Liver (tissue), 9 donors: ENCODE data around the gene STUM. TPM values are rescaled to one million over a fixed set of nuclear protein-coding genes. Genes with fewer than 3 reads are reported as not detected.

Experiments
- DNase-seq: peaks from one replicate; pipeline ENCODE4 v3.0.0-alpha.2; 2017; ENCODE audit warnings: low spot score
- H3K27ac ChIP-seq, 2 donors: one replicate each; pipeline ENCODE4 v1.7.0; 2013; ENCODE audit warnings: inconsistent platforms in 2 of 2, low read length in 2 of 2, control low read depth in 1 of 2, low read depth in 1 of 2, mild to moderate bottlenecking in 1 of 2
- H3K27me3 ChIP-seq, 4 donors: one replicate each; pipeline versions ENCODE4 v1.6.1 to v1.7.0; 2013; ENCODE audit warnings: low read length in 3 of 4, inconsistent platforms in 1 of 4, mild to moderate bottlenecking in 1 of 4, moderate library complexity in 1 of 4; ENCODE audit not compliant: control insufficient read depth in 4 of 4, insufficient read depth in 4 of 4
- H3K36me3 ChIP-seq, 4 donors: one replicate each; pipeline versions ENCODE4 v1.6.1 to v1.7.0; 2013; ENCODE audit warnings: low read length in 3 of 4, mild to moderate bottlenecking in 3 of 4, low read depth in 1 of 4, moderate library complexity in 1 of 4; ENCODE audit not compliant: control insufficient read depth in 4 of 4, insufficient read depth in 3 of 4
- H3K4me1 ChIP-seq, 4 donors: one replicate each; pipeline versions ENCODE4 v1.6.1 to v1.7.0; 2013; ENCODE audit warnings: low read length in 3 of 4, mild to moderate bottlenecking in 3 of 4, moderate library complexity in 1 of 4; ENCODE audit not compliant: control insufficient read depth in 4 of 4, insufficient read depth in 4 of 4
- H3K4me3 ChIP-seq, 3 donors: one replicate each; pipeline versions ENCODE4 v1.6.1 to v1.7.0; 2013; ENCODE audit warnings: low read length in 3 of 3, control low read depth in 1 of 3, low read depth in 1 of 3, mild to moderate bottlenecking in 1 of 3
- H3K9ac ChIP-seq, 2 donors: one replicate each; pipeline ENCODE4 v1.7.0; 2013; ENCODE audit warnings: low read length in 2 of 2, mild to moderate bottlenecking in 2 of 2, moderate library complexity in 2 of 2, control low read depth in 1 of 2, low read depth in 1 of 2
- H3K9me3 ChIP-seq, 4 donors: one replicate each; pipeline versions ENCODE4 v1.6.1 to v1.7.0; 2013; ENCODE audit warnings: low read length in 3 of 4; ENCODE audit not compliant: control insufficient read depth in 4 of 4
- CTCF ChIP-seq: fragments of 150-350 bp; IDR thresholded peaks from 2 replicates; pipeline ENCODE4 v1.5.1; 2017; ENCODE audit warnings: improper control_type of control experiment, low read depth, low read length; ENCODE audit not compliant: missing input control
- FOXA1 ChIP-seq: IDR thresholded peaks from 2 replicates; pipeline ENCODE4 v1.6.1; 2016; ENCODE audit warnings: antibody characterized with exemption
- FOXA2 ChIP-seq: IDR thresholded peaks from 2 replicates; pipeline ENCODE4 v1.6.1; 2016; ENCODE audit warnings: antibody characterized with exemption
- GABPA ChIP-seq, 2 donors: IDR thresholded peaks in 1 of 2; conservative IDR thresholded peaks in 1 of 2; 2 replicates each; pipeline ENCODE4 v1.6.1; 2016; ENCODE audit warnings: antibody characterized with exemption in 2 of 2, mild to moderate bottlenecking in 1 of 2, moderate library complexity in 1 of 2
- HNF4A ChIP-seq, 2 donors: conservative IDR thresholded peaks; 2 replicates each; pipeline ENCODE4 v1.6.1; 2016; ENCODE audit warnings: antibody characterized with exemption in 2 of 2, mild to moderate bottlenecking in 2 of 2
- HNF4G ChIP-seq: IDR thresholded peaks from 2 replicates; pipeline ENCODE4 v1.6.1; 2016; ENCODE audit warnings: antibody characterized with exemption
- JUND ChIP-seq, 2 donors: IDR thresholded peaks; 2 replicates each; pipeline ENCODE4 v1.6.1; 2016; ENCODE audit warnings: antibody characterized with exemption in 2 of 2
- MAX ChIP-seq: IDR thresholded peaks from 2 replicates; pipeline ENCODE4 v1.6.1; 2016; ENCODE audit warnings: antibody characterized with exemption
- NR2F2 ChIP-seq: IDR thresholded peaks from 2 replicates; pipeline ENCODE4 v1.6.1; 2016; ENCODE audit warnings: antibody characterized with exemption
- RAD21 ChIP-seq, 2 donors: IDR thresholded peaks; 2 replicates each; pipeline ENCODE4 v1.6.1; 2016; ENCODE audit warnings: antibody characterized with exemption in 2 of 2, mild to moderate bottlenecking in 2 of 2
- SP1 ChIP-seq: IDR thresholded peaks from 2 replicates; pipeline ENCODE4 v1.6.1; 2018; ENCODE audit warnings: antibody characterized with exemption, mild to moderate bottlenecking
- YY1 ChIP-seq: IDR thresholded peaks from 2 replicates; pipeline ENCODE4 v1.6.1; 2016; ENCODE audit warnings: antibody characterized with exemption, mild to moderate bottlenecking
- WGBS: extraction: QIAGEN DNeasy Blood & Tissue Kit; methylation state at CpG from one replicate; pipeline ENCODE4 v1.1.7; 2013; 5-methylcytosine and 5-hydroxymethylcytosine counted together
- polyA plus RNA-seq, 2 donors: library from polyadenylated mRNA; stranded (reverse) in 1 of 2; unstranded in 1 of 2; fragments of 200-250 nt in 1 of 2; fragments of >200 nt in 1 of 2; fragmentation: Nextera tagmentation in 1 of 2; extraction: Ambion mirVana in 1 of 2; gene quantifications; one replicate each; pipeline versions ENCODE4 v1.2.1 to v1.2.3, GENCODE V29; 2013 to 2015
- total RNA-seq, 2 donors: library from RNA; depleted of rRNA; stranded (reverse); fragments of >200 nt; gene quantifications; one replicate each; pipeline ENCODE4 v1.2.3, GENCODE V29; 2014
- TF ChIP-seq, protein P1 (sequence below): IDR thresholded peaks from 2 replicates; pipeline ENCODE4 v1.6.1; 2016; ENCODE audit warnings: antibody characterized with exemption
- TF ChIP-seq, protein P2 (sequence below): IDR thresholded peaks from 2 replicates; pipeline ENCODE4 v1.6.1; 2016; ENCODE audit warnings: antibody characterized with exemption
- donor health status: healthy.
- donor health status: healthy.
- donor health status: healthy.
- donor health status: healthy.
- donor health status: healthy.

STUM gene
- total and polyA plus RNA-seq, 4 donors = 0.03 to 0.14 (median 0.07) TPM

DNA sequence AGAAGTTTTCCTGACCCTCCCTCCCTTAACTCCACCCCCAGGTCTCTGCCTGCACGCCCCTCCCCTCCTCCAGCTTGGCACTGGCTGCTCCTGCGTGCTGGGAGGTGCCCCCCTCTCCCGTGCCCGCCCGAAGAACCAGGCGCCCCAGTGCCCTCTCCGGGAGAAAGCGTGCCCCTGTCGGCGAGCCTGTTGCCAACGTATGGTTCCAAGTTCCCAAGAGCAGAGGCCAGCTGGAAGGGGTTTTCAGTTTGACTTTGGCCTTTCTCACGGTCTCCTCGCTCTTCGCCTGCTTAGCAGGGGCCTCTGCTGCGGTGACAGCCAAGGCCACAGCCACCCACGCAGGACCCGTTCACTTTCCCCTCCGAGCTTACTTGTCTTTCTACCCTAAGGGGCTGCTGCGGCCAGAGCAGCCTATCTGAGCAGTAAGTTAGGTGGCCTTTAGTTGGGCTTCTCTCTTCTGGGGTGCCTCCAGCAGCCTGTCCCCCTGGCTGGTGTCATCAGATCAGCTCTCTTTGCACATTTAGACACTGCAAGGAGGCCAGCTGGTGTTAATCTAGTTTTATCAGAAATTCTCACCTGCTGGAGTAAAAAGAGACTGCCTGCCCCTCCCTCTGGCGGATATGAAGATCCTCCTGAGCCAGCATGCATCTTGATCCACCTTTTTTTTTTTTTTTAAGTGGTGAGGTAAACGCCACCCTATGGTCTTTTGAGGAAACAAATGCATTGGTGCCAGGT, 1.5 kb downstream of the STUM start:
- WGBS = 9% methylated on average over 21 of the region's 21 CpGs

DNA sequence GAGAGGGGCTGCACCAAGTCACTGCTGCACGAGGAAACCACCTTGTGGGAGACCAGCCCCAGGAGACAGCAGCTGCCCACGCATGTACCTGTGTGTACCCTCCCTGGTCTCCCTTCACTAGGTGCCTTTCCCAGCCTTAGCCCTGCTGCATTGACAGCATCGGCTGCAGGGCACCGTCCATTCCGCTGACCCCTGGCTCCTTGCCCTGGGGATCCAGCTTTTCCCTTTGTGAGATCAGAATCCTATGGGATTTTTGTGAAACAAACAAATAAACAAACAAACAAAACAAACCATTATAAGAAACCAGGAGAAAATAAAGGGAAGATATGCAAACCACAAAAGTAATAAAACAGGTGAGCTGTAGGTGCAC, 2.1 kb downstream of the STUM start:
- 62% methylated on average over 5 of the region's 5 CpGs for WGBS
- H3K27me3 ChIP-seq = no peaks in the 10 kb centered on the region
- TF ChIP-seq NR2F2 (no peak), SP1 (no peak), YY1 (no peak), FOXA1 (no peak), HNF4G (no peak), JUND (IDR thresholded peaks at IDR 0.05) (no peak), RAD21 (IDR thresholded peaks at IDR 0.05) (no peak), CTCF (no peak), MAX (no peak), FOXA2 (no peak), GABPA (IDR thresholded peaks at IDR 0.05 in 1 of 2, conservative IDR thresholded peaks at IDR 0.05 in 1 of 2) (no peak), HNF4A (conservative IDR thresholded peaks at IDR 0.05) (no peak)
- TF ChIP-seq, protein P1, sequence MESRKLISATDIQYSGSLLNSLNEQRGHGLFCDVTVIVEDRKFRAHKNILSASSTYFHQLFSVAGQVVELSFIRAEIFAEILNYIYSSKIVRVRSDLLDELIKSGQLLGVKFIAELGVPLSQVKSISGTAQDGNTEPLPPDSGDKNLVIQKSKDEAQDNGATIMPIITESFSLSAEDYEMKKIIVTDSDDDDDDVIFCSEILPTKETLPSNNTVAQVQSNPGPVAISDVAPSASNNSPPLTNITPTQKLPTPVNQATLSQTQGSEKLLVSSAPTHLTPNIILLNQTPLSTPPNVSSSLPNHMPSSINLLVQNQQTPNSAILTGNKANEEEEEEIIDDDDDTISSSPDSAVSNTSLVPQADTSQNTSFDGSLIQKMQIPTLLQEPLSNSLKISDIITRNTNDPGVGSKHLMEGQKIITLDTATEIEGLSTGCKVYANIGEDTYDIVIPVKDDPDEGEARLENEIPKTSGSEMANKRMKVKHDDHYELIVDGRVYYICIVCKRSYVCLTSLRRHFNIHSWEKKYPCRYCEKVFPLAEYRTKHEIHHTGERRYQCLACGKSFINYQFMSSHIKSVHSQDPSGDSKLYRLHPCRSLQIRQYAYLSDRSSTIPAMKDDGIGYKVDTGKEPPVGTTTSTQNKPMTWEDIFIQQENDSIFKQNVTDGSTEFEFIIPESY = no peak
- TF ChIP-seq, protein P2, sequence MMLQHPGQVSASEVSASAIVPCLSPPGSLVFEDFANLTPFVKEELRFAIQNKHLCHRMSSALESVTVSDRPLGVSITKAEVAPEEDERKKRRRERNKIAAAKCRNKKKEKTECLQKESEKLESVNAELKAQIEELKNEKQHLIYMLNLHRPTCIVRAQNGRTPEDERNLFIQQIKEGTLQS = no peak
- peaks cover 10 to 30% (median 21%) of the 10 kb centered on the region in 4 donors for H3K4me1 ChIP-seq
- H3K9me3 ChIP-seq = no peaks in the 10 kb centered on the region
- no peak for DNase-seq
- H3K36me3 ChIP-seq = no peaks in the 10 kb centered on the region
- H3K9ac ChIP-seq = no peak overlapping the region
- H3K27ac ChIP-seq = no peak overlapping the region
- H3K4me3 ChIP-seq = no peak overlapping the region

More for the DNA sequence above, 1.5 kb downstream of the STUM start:
- no peaks in the 10 kb centered on the region for H3K36me3 ChIP-seq
- DNase-seq = no peak
- no peak overlapping the region for H3K27ac ChIP-seq
- TF ChIP-seq SP1 (no peak), FOXA2 (no peak), HNF4A (conservative IDR thresholded peaks at IDR 0.05) (no peak), CTCF (no peak), MAX (no peak)
- no peaks in the 10 kb centered on the region for H3K27me3 ChIP-seq
- H3K9ac ChIP-seq = no peak overlapping the region
- H3K4me3 ChIP-seq = peak overlapping the region in 2 of 3 donors; percentile 36 to 44
- peaks cover 10 to 30% (median 21%) of the 10 kb centered on the region in 4 donors for H3K4me1 ChIP-seq
- no peaks in the 10 kb centered on the region for H3K9me3 ChIP-seq
